HEK293T (cell line): ENCODE measurements around the gene REELD1.

Experiments used
- CTCF ChIA-PET: fragments of 350-600 bp; formaldehyde crosslinking; extraction: SDS; loops from one replicate; lab custom pipeline; 2021; ENCODE audit warnings: antibody characterized with exemption, inconsistent platforms; lab: Yijun Ruan, JAX
- POLR2A ChIA-PET: fragments of 350-600 bp; formaldehyde crosslinking; extraction: SDS; loops from one replicate; lab custom pipeline; 2020; ENCODE audit warnings: antibody characterized with exemption, inconsistent platforms; lab: Yijun Ruan, JAX
- DNase-seq: peaks from one replicate; pipeline ENCODE4 v3.0.0; 2012; ENCODE audit warnings: mixed read lengths; ENCODE audit errors: extremely low spot score
- ARNT ChIP-seq: fragments of 450-650 bp; IDR thresholded peaks from 2 replicates; pipeline ENCODE4 v1.6.1; 2017; ENCODE audit warnings: mild to moderate bottlenecking
- BHLHE40 ChIP-seq: fragments of 450-650 bp; IDR thresholded peaks from 2 replicates; pipeline ENCODE4 v1.6.1; 2016; ENCODE audit warnings: mild to moderate bottlenecking, moderate library complexity, borderline replicate concordance
- CTBP1 ChIP-seq: fragments of 450-650 bp; IDR thresholded peaks from 2 replicates; pipeline ENCODE4 v1.6.1; 2016; ENCODE audit warnings: borderline replicate concordance
- ELF4 ChIP-seq: fragments of 450-650 bp; IDR thresholded peaks from 2 replicates; pipeline ENCODE4 v1.6.1; 2017; ENCODE audit warnings: antibody characterized with exemption
- FOXA1 ChIP-seq: fragments of 450-650 bp; IDR thresholded peaks from 2 replicates; pipeline ENCODE4 v1.6.1; 2016; ENCODE audit warnings: mild to moderate bottlenecking
- FOXK2 ChIP-seq: fragments of 450-650 bp; IDR thresholded peaks from 2 replicates; pipeline ENCODE4 v1.6.1; 2016; ENCODE audit warnings: mild to moderate bottlenecking
- FOXM1 ChIP-seq: fragments of 450-650 bp; IDR thresholded peaks from 2 replicates; pipeline ENCODE4 v1.6.1; 2017; ENCODE audit warnings: mild to moderate bottlenecking, borderline replicate concordance
- HDGF ChIP-seq: fragments of 450-650 bp; IDR thresholded peaks from 2 replicates; pipeline ENCODE4 v1.6.1; 2017; ENCODE audit warnings: antibody characterized with exemption, borderline replicate concordance
- L3MBTL2 ChIP-seq: fragments of 450-650 bp; conservative IDR thresholded peaks from 2 replicates; pipeline ENCODE4 v1.6.1; 2016; ENCODE audit warnings: mild to moderate bottlenecking
- LEF1 ChIP-seq: fragments of 450-650 bp; IDR thresholded peaks from 2 replicates; pipeline ENCODE4 v1.6.1; 2017; ENCODE audit warnings: mild to moderate bottlenecking, borderline replicate concordance
- NFRKB ChIP-seq: fragments of 450-650 bp; IDR thresholded peaks from 2 replicates; pipeline ENCODE4 v1.6.1; 2016; ENCODE audit warnings: mild to moderate bottlenecking, moderate library complexity
- SP1 ChIP-seq: fragments of 450-650 bp; IDR thresholded peaks from 2 replicates; pipeline ENCODE4 v1.6.1; 2017
- SUZ12 ChIP-seq: fragments of 450-650 bp; IDR thresholded peaks from 2 replicates; pipeline ENCODE4 v1.6.1; 2016; ENCODE audit warnings: mild to moderate bottlenecking
- TARDBP ChIP-seq: fragments of 450-650 bp; IDR thresholded peaks from 2 replicates; pipeline ENCODE4 v1.6.1; 2016
- ZNF384 ChIP-seq: fragments of 450-650 bp; IDR thresholded peaks from 2 replicates; pipeline ENCODE4 v1.6.1; 2016
- TF ChIP-seq, protein P1 (sequence below): fragments of 450-650 bp; IDR thresholded peaks from 2 replicates; pipeline ENCODE4 v1.6.1; 2016

The REELD1 gene

GRCh38 chr4:146190456-146190855 lies 23.9 kb upstream of the REELD1 start:
- TF ChIP-seq NFRKB (no peak), TARDBP (no peak)
- POLR2A ChIA-PET: no interaction called here
- CTCF ChIA-PET: no interaction called here
- no peak for DNase-seq

DNA sequence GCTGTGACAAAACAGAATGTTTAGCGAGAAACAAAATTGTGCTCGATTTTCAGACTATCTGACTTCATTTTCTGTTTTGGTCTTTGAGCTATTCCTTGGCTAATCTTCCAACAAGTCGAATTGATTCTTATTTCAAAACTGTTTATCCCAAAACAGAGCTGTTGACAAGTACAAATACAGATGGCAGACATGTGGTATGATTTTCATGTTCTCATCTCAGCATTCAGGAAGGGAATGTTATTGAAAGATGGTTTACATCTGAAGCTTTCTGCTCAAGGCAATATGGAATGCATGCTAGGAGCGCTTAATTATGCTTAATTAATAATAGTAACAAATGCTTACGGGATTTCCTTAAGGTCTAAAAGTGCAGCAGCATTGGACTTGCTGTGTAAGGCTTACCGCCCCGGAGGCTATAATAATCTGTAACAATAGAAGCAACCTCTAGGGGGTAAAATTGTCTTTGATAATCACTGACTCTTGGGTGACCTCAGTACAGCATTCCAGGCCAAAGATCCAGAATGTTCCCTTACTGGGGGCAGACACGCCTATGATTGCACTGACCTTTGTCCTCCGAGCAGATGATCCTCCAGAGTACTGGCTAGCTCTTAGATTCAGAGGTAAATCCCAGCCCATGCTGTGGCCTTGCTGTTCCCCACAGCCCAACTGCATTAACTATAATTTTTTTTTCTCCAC lies 22.4 kb upstream of the REELD1 start:
- ChIA-PET CTCF (interaction anchor here (1.3 kb wide), 1 partner anchor 10 kb away, joined by 3 read pairs; no protein-coding TSS in a partner anchor), POLR2A (no interaction called here)
- DNase-seq: peak; percentile 12
- TF ChIP-seq FOXK2: no peak
- no peak for TF ChIP-seq NFRKB
- TF ChIP-seq FOXA1: no peak
- TF ChIP-seq, protein P1, sequence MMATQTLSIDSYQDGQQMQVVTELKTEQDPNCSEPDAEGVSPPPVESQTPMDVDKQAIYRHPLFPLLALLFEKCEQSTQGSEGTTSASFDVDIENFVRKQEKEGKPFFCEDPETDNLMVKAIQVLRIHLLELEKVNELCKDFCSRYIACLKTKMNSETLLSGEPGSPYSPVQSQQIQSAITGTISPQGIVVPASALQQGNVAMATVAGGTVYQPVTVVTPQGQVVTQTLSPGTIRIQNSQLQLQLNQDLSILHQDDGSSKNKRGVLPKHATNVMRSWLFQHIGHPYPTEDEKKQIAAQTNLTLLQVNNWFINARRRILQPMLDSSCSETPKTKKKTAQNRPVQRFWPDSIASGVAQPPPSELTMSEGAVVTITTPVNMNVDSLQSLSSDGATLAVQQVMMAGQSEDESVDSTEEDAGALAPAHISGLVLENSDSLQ: no peak
- no peak for TF ChIP-seq FOXM1
- no peak for TF ChIP-seq CTBP1
- no peak for TF ChIP-seq SP1
- no peak for TF ChIP-seq ARNT
- TF ChIP-seq ZNF384: no peak
- TF ChIP-seq TARDBP: no peak
- TF ChIP-seq LEF1: no peak
- TF ChIP-seq SUZ12: no peak
- TF ChIP-seq L3MBTL2: no peak
- no peak for TF ChIP-seq HDGF
- no peak for TF ChIP-seq BHLHE40
- no peak for TF ChIP-seq ELF4

DNA sequence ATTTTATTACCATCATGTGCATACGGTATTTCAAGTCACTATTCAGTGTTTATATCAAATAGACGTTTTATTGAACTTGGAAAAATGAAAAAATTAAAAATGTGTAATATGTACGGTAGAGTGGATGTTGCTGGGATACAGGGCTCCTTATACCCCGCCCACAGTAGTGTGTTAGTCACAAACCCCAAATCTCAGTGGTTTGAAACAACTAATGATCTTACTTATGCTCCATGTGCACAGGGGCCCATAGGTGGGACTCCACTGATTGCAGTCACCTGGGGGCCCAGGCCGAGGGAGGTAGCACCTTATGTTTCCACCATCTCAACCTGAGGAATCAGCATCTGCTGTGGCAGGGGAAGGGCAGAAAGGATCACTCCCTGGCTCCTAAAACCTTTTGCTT lies 20.7 kb upstream of the REELD1 start:
- POLR2A ChIA-PET: no interaction called here

DNA sequence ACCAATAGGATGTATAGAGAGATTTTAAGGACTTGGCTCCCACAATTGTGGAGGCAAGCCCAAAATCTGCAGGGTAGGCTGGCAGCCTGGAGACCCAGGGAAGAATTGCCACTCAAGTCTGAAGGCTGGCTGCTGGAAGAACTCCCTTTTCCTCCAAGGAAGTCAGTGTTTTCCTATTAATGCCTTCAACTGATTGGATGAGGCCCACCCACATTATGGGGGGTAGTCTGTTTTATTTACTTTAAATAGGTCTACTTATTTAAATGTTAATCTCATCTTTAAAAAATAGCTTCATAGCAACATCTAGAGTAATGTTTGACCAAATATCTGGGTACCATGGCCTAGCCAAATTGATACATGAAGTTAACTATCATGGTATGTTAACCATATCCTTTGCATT lies 20.1 kb upstream of the REELD1 start:
- DNase-seq: no peak
- ChIA-PET CTCF (no interaction called here), POLR2A (no interaction called here)
- TF ChIP-seq FOXA1 (no peak), ARNT (no peak), SUZ12 (no peak), NFRKB (no peak), FOXM1 (no peak), TARDBP (no peak), ELF4 (no peak), BHLHE40 (no peak), L3MBTL2 (no peak), SP1 (no peak), HDGF (no peak), CTBP1 (no peak)
- TF ChIP-seq, protein P1: no peak

More for the DNA sequence above, 20.7 kb upstream of the REELD1 start:
- CTCF ChIA-PET: no interaction called here
- no peak for TF ChIP-seq SUZ12
- no peak for TF ChIP-seq FOXM1
- TF ChIP-seq ARNT: no peak
- no peak for TF ChIP-seq L3MBTL2
- no peak for DNase-seq

GRCh38 chr4:146202665-146203064 lies 11.7 kb upstream of the REELD1 start:
- TF ChIP-seq NFRKB: no peak
- TF ChIP-seq SP1: no peak
- TF ChIP-seq BHLHE40: no peak
- TF ChIP-seq HDGF: no peak
- no peak for TF ChIP-seq ZNF384
- no peak for TF ChIP-seq FOXK2
- TF ChIP-seq ARNT: no peak
- no peak for TF ChIP-seq FOXA1
- TF ChIP-seq, protein P1: no peak
- TF ChIP-seq LEF1: no peak
- TF ChIP-seq TARDBP: no peak
- TF ChIP-seq ELF4: no peak
- TF ChIP-seq SUZ12: no peak
- TF ChIP-seq CTBP1: no peak
- DNase-seq: no peak
- ChIA-PET CTCF (interaction anchor here (0.6 kb wide), 1 partner anchor 19 kb away, joined by 5 read pairs; no protein-coding TSS in a partner anchor), POLR2A (no interaction called here)

DNA sequence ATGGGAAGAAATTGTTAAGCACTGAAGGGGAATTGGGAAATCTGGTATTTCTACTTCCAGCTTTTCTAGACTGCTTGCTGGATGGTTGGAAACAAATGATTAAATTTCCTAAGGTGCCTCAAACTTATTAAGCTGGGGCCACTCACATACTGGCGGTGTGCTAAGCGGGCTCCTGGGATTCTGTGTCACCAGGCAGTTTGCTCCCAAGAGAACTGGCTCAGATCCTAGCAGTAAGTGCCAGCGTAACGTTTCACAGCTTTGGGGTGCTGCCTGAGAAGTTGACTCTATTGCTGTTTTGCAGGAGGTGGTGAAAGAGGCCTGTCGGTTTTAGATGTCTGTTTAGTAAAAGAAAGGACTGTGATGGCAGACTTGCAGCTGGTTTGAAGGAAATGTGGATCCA lies 6.9 kb upstream of the REELD1 start:
- ChIA-PET CTCF (no interaction called here), POLR2A (no interaction called here)
- no peak for DNase-seq
- TF ChIP-seq BHLHE40 (no peak), FOXM1 (no peak), CTBP1 (no peak), ARNT (no peak), ELF4 (no peak), SP1 (no peak), L3MBTL2 (no peak), HDGF (no peak), ZNF384 (no peak), SUZ12 (no peak), FOXK2 (no peak)
- TF ChIP-seq, protein P1: no peak
